ENCODE data around the gene ZNF283.
A peak's percentile ranks its signal among the peaks of the same experiment; 100 is the strongest.

Gene ZNF283

DNA sequence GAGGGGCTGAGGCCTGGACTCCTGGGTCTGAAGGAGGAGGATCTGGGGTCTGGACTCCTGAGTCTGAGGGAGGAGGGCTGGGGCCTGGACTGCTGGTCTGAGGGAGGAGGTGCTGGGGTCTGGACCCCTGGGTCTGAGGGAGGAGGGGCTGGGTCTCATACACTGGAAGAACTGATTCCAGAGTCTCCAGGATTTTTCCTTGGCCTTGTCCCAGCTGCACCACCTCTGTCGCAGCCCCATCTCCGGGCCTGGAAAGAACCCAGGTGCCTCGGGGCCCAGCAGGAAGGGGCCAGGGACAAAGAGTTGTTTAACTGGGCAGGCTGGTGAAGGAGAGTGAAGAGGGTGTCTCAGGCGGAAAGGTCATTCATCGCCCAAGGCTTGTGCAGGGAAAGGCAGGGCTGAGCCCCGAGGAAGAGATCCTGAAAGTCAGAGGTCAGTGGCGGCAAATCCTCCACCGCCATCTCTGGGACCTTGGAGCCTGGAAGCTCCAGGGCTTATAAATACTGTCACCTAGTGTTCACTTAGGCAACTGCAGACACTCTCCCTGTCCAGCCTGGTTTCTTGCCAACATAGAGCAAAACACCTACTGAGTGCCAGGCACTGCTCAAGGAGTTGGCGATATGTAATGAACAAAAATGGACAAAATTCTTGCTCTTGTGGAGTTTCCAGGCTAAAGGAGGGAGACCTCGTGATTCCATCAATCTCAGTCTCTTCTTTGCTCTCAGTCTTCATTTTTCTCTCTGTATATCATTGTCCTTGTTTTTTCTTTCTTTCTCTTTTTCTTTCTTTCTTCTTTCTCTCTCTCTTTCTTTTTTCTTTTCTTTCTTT lies 41.9 kb upstream of the ZNF283 start:
- Histone ChIP-seq H3K27me3 (replicated peaks; ENCODE audit: control insufficient read depth, insufficient read depth, low read length) (no peaks in the 10 kb centered on the region), H3K4me3 (replicated peaks; ENCODE audit: low read depth, low read length) (no peak overlapping the region), H3K36me3 (ENCODE audit: control insufficient read depth, insufficient read depth, low read length) (no peaks in the 10 kb centered on the region)
- DNase-seq (ENCODE audit: extremely low read depth, insufficient read length), result no peak
- TF ChIP-seq, protein P1, sequence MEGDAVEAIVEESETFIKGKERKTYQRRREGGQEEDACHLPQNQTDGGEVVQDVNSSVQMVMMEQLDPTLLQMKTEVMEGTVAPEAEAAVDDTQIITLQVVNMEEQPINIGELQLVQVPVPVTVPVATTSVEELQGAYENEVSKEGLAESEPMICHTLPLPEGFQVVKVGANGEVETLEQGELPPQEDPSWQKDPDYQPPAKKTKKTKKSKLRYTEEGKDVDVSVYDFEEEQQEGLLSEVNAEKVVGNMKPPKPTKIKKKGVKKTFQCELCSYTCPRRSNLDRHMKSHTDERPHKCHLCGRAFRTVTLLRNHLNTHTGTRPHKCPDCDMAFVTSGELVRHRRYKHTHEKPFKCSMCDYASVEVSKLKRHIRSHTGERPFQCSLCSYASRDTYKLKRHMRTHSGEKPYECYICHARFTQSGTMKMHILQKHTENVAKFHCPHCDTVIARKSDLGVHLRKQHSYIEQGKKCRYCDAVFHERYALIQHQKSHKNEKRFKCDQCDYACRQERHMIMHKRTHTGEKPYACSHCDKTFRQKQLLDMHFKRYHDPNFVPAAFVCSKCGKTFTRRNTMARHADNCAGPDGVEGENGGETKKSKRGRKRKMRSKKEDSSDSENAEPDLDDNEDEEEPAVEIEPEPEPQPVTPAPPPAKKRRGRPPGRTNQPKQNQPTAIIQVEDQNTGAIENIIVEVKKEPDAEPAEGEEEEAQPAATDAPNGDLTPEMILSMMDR (IDR thresholded peaks at IDR 0.05; ENCODE audit: insufficient read depth, low read length, poor library complexity, severe bottlenecking), result peak; percentile 99

DNA sequence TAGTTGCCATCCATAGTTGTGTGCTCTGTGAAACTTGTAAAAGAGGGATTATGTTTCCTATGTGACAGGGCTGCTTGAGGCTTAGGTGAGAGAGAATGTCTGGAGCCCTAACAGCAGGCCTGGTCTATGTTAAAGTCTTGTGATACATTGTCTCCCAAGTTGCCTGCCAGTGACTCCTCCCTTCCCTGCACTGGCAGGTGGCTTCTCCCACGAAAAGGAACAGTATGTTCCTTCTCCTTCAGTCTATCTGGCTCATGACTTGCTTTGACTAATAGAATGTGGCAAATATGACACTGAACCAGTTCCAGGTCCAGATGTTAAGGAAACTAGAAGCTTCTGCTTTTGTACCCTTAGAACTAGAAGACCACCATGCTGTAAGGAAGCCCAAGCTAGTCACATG lies 40.5 kb upstream of the ZNF283 start:
- TF ChIP-seq, protein P1 (IDR thresholded peaks at IDR 0.05; ENCODE audit: insufficient read depth, low read length, poor library complexity, severe bottlenecking), result no peak
- no peak for DNase-seq (ENCODE audit: extremely low read depth, insufficient read length)
- no peaks in the 10 kb centered on the region for H3K27me3 ChIP-seq (replicated peaks; ENCODE audit: control insufficient read depth, insufficient read depth, low read length)
- no peaks in the 10 kb centered on the region for H3K36me3 ChIP-seq (ENCODE audit: control insufficient read depth, insufficient read depth, low read length)
- no peak overlapping the region for H3K4me3 ChIP-seq (replicated peaks; ENCODE audit: low read depth, low read length)

DNA sequence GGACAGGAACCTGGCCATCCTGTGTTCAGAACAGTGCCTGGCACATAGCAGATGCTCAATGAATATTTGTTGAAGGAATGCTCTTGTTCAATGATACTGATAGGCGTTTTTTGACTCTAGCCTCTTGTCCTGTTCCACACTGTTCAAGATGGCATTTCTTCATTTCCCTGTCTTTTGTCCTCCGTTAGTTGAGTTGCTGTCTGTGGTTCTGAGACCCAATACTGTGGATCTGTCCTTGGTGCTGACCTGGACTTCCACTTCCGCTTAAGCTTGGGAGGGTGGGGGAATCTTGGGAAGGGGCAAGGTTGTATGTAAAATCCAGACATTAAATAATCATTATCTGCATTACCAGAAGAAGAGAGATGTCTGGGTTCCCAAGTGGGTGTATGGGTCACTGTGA lies 38.1 kb upstream of the ZNF283 start:
- TF ChIP-seq, protein P1 (IDR thresholded peaks at IDR 0.05; ENCODE audit: insufficient read depth, low read length, poor library complexity, severe bottlenecking), result no peak
- no peaks in the 10 kb centered on the region for H3K27me3 ChIP-seq (replicated peaks; ENCODE audit: control insufficient read depth, insufficient read depth, low read length)
- no peaks in the 10 kb centered on the region for H3K36me3 ChIP-seq (ENCODE audit: control insufficient read depth, insufficient read depth, low read length)
- DNase-seq (ENCODE audit: extremely low read depth, insufficient read length), result no peak
- H3K4me3 ChIP-seq (replicated peaks; ENCODE audit: low read depth, low read length), result no peak overlapping the region

- H3K27me3 ChIP-seq (replicated peaks; ENCODE audit: control insufficient read depth, insufficient read depth, low read length), result no peaks in the 10 kb centered on the region
- no peak overlapping the region for H3K4me3 ChIP-seq (replicated peaks; ENCODE audit: low read depth, low read length)
- H3K36me3 ChIP-seq (ENCODE audit: control insufficient read depth, insufficient read depth, low read length), result no peaks in the 10 kb centered on the region
- TF ChIP-seq, protein P1 (IDR thresholded peaks at IDR 0.05; ENCODE audit: insufficient read depth, low read length, poor library complexity, severe bottlenecking), result no peak
- no peak for DNase-seq (ENCODE audit: extremely low read depth, insufficient read length)
Measured at GRCh38 chr19:43790587-43790986, 36.5 kb upstream of the ZNF283 start.

DNA sequence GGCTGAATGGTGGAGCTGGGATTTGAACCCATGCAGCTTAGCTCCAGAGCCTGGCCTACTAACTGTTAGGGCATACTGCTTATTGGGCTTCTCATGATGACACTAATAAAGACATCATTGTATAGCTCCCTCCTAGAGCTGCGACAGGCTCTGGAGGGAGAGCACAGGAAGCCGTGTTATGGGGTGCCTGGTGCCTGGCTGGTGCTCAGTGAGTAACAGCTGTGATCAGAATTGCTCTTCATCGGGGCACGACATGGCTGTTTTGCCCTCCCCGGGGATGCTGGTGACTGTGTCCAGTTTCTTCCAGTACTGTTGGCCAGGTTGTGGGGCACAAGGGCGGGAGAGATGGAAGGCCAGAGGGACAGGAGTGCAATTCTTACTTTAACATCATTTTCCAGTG lies 30.0 kb upstream of the ZNF283 start:
- H3K36me3 ChIP-seq (ENCODE audit: control insufficient read depth, insufficient read depth, low read length), result no peaks in the 10 kb centered on the region

More for the DNA sequence above, 30.0 kb upstream of the ZNF283 start:
- no peak for DNase-seq (ENCODE audit: extremely low read depth, insufficient read length)
- TF ChIP-seq, protein P1 (IDR thresholded peaks at IDR 0.05; ENCODE audit: insufficient read depth, low read length, poor library complexity, severe bottlenecking), result no peak
- H3K27me3 ChIP-seq (replicated peaks; ENCODE audit: control insufficient read depth, insufficient read depth, low read length), result peaks cover 2% of the 10 kb centered on the region
- no peak overlapping the region for H3K4me3 ChIP-seq (replicated peaks; ENCODE audit: low read depth, low read length)

Data from GM06990 (cell line).